ENCODE measurements around the gene KLK7.

DNA sequence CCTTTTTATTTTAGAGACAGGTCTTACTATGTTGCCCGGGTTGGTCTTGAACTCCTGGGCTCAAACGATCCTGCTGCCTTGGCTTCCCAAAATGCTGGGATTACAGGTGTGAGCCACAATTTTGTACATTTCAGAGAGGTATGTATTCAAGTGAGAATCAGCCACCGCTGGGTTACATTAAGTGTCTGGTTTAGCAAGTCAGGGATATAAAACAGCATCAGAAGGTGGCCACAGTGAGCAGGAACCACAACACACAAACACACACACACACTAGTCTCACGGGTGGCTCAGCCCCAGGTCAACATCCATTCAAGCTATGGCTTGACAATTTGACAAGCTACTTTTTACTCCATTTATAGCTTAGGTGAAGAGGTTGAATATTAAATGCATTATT lies 51.0 kb downstream of the KLK7 start:
- TF ChIP-seq, protein P1, sequence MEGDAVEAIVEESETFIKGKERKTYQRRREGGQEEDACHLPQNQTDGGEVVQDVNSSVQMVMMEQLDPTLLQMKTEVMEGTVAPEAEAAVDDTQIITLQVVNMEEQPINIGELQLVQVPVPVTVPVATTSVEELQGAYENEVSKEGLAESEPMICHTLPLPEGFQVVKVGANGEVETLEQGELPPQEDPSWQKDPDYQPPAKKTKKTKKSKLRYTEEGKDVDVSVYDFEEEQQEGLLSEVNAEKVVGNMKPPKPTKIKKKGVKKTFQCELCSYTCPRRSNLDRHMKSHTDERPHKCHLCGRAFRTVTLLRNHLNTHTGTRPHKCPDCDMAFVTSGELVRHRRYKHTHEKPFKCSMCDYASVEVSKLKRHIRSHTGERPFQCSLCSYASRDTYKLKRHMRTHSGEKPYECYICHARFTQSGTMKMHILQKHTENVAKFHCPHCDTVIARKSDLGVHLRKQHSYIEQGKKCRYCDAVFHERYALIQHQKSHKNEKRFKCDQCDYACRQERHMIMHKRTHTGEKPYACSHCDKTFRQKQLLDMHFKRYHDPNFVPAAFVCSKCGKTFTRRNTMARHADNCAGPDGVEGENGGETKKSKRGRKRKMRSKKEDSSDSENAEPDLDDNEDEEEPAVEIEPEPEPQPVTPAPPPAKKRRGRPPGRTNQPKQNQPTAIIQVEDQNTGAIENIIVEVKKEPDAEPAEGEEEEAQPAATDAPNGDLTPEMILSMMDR (IDR thresholded peaks at IDR 0.05), result no peak
- no peak for TF ChIP-seq POLR2AphosphoS5 (IDR thresholded peaks at IDR 0.05)
- TF ChIP-seq POLR2A (IDR thresholded peaks at IDR 0.05), result no peak

Measured in gastroesophageal sphincter (tissue), 3 donors.